HG02973 (cell line): ENCODE measurements around the gene AKAP9.
A peak's percentile ranks its signal among the peaks of the same experiment; 100 is the strongest.
"Not testable (repeated sequence)": the region's sequence is repeated elsewhere in the genome, so short reads cannot be mapped to it uniquely, and the experiment has no call there.

Source experiments
- ATAC-seq: cut with Tn5 transposase; IDR thresholded peaks from one replicate; pipeline ENCODE4 v1.9.1; 2021; ENCODE audit warnings: moderate library complexity; ENCODE audit not compliant: unreplicated experiment

The AKAP9 gene

GRCh38 chr7:92131764-92132330 is 191.2 kb downstream of the AKAP9 start:
- ATAC-seq = no peak

- ATAC-seq = peak; percentile 6
Measured at GRCh38 chr7:92133133-92133736, 192.6 kb downstream of the AKAP9 start.

DNA sequence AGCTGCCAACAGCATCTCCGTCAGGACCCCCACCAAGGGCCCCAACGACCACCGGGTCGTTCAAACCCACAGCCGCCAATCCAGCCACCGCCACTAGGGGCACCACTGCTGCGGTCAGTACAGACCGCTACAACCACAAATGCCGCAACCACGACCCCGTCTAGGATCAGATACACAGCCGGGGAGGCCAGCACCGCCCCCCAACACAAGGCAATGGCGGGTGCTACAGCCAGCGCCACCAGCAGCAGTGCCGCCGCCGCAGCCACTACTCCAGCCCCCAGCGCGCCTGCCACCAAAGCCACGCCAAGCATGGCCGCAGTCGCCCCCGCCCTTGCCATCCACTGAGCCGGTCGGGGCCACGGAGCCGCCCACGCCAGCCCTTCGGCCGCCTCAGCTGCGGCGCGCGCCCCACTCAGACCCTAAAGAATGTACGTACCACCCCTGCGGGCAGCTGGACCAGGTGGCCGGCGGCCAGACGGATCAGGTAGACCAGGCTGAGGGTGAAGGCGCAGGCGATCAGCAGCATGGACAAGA is 193.1 kb downstream of the AKAP9 start:
- peak; percentile 22 for ATAC-seq

DNA sequence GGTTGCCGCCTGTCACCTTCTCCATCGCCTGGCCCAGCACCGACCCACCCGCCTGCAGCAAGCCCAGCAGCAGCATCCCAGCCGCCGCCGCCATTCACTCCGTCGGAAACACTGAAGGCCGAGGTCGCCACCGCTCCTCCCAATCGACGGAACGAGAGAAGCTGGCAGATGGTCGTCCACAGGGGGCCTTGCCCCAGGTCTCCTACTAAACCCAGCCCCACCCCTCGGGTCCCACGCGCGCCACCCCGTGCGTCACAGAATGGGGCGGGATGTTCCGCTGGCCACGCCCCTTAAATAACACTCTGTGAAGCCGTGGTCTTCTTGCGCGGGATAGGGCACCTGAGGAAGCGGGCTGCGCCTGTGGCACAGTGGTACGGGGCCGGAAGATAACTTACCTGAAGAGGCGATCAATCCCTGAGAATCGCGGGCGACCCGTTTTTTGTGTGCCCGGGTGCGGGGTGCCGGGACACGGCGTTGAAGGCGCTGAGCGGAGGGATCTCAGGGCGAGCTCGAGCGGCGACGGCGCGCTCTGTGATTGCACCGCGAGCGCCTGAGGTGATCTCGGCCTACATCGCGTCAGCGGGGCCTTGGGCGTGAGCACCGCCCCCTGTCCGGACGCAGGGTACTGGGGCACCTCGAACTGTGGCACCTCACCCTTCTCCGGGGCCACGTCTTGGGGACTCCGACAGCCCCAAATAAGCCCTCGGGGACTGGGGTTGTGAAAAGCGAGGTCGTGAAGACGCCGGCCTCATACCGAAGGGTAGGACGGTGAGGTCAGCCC is 193.8 kb downstream of the AKAP9 start, which contains the start of gene CYP51A1:
Gene CYP51A1, minus strand, starts transcription at position 207 of the 781 bp plus-strand sequence. Its CDS starts 113 bp downstream, at position 94.
- ATAC-seq = peak; percentile 85

GRCh38 chr7:92135052-92135889 is 194.6 kb downstream of the AKAP9 start:
- ATAC-seq = no peak

GRCh38 chr7:92137557-92137956 is 196.9 kb downstream of the AKAP9 start:
- ATAC-seq = no peak

GRCh38 chr7:92141161-92141560 is 200.5 kb downstream of the AKAP9 start:
- ATAC-seq = no peak

DNA sequence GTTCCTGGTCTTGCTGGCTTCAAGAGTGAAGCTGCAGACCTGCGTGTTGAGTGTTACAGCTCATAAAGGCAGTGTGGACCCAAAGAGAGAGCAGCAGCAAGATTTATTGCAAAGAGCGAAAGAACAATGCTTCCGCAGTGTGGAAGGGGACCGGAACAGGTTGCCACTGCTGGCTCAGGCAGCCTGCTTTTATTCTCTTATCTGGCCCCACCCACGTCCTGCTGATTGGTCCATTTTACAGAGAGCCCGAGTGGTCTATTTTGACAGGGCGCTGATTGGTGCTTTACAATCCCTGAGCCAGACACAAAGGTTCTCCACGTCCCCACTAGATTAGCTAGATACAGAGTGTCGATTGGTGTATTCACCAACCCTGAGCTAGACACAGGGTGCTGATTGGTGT is 202.1 kb downstream of the AKAP9 start:
- not testable (repeated sequence) for ATAC-seq

GRCh38 chr7:92143192-92143880 is 202.7 kb downstream of the AKAP9 start:
- not testable (repeated sequence) for ATAC-seq

DNA sequence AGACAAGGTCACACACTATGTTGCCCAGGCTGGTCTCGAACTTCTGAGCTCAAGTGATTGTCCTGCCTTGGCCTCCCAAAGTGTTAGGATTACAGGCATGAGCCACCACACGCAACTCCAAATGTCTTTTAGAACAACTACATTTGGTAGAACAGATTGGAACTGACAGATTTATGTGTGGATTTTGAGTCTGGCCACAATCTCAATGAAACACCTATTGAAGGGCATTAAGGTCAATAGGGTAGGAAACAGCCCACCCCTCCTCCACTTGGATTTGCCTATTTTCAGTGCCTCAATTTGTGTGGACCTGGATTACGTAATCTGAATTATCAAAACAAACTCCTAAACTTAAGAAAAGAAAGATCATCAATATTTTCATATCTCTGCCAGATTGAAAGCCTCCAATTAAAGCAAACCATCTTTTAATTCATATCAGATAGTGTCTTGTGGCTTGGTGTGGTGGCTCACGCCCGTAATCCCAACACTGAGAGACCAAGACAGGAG is 209.1 kb downstream of the AKAP9 start:
- no peak for ATAC-seq

DNA sequence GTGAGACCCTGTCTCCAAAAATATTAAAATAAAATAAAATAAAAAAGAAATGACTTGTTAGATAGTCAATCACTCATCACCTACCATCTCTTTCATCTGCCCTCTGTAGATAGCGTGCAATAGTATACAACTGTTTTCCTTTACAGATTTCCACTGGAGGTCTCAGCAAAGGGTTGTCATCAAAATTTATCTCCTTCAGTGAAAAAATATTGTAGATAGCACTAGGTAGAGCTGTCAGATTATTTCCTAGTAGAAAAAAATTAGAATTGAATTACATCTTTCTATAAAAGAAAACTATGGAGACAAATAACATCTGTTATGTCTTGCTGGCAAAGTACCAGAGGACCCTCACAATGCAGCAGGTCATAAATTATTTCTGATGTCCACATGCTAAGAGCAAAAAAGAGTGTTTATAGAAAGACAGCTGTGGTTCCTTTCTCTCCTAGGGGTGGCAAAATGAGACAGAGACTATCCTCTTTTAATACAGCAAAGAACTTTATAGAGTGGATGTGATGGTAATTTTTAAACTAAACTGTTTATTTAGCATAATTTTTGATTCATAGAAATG is 209.9 kb downstream of the AKAP9 start:
- no peak for ATAC-seq

DNA sequence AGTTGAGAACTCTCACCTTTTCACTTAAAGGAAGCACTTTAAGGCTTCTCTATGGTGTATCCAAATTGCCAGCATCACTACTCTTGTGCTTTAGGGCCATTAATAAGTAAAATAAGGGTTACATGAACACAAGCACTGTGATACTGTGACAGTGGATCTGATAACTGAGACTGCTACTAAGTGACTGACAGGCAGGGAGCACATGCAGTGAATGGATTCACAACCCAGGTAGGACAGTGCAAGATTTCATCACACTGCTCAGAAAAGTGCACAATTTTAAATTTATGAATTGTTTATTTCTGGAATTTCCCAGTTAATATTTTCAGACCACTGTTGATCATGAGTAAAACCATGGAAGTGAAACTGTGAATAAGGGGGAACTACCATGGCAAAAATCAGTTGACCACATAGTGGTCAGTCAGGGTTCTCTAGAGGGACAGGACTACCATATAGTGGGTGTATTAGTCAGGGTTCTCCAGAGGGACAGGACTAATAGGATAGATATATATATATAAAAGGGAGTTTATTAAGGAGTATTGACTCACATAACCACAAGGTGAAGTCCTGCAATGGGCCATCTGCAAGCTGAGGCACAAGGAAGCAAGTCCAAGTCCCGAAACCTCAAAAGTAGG is 214.6 kb downstream of the AKAP9 start:
- no peak for ATAC-seq

GRCh38 chr7:92156990-92157389 is 216.3 kb downstream of the AKAP9 start:
- ATAC-seq = no peak

GRCh38 chr7:92158660-92159575 is 218.3 kb downstream of the AKAP9 start:
- peak; percentile 93 for ATAC-seq
